Thyroid gland (tissue), 4 donors: ENCODE measurements around the gene ATG9A.

ENCODE experiments used
- POLR2A ChIP-seq, 2 donors: fragments of 450-650 bp; IDR thresholded peaks; one replicate each; pipeline ENCODE4 v1.6.1; 2017; ENCODE audit warnings: antibody characterized with exemption in 2 of 2, mild to moderate bottlenecking in 2 of 2, moderate library complexity in 1 of 2
- TF ChIP-seq, protein P1 (sequence below), 6 experiments: fragments of 200-600 bp in 3 of 6; fragments of 450-650 bp in 3 of 6; sonication (generic) in 3 of 6; IDR thresholded peaks; one replicate each; pipeline ENCODE4 v1.5.1; 2016 to 2019; ENCODE audit warnings: antibody characterized with exemption in 6 of 6, mild to moderate bottlenecking in 2 of 6, inconsistent platforms in 1 of 6, moderate library complexity in 1 of 6

DNA sequence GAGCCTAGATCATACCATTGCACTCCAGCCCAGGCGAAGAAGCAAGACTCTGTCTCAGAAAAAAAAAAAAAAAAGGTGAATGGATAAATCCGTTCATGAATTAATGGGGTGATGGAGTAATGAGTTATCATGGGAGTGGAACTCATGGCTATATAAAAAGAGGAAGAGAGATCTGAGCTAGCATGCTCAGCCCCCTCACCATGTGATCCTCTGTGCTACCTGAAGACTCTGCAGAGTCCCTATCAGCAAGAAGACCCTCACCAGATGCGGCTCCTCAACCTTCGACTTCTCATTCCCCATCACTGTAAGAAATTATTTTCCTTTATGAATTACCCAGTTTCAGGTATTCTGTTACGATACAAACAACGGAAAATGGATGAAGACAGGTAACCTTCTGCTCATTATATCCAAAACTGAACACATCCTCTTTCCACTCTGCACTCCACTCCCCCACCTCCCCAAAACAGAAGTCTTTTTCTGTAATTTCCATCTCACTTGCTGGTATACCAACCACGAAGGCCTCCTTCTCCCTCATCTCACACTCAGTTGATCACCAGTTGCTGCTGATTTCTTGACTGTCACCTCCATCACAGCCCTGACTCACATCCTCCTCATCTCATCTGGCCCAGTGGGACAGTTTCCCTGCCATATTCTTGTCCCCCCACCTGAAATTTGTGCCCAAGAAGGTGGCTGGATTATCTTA is 42.5 kb downstream of the ATG9A start:
- no peak for TF ChIP-seq POLR2A (IDR thresholded peaks at IDR 0.05)
- TF ChIP-seq, protein P1, sequence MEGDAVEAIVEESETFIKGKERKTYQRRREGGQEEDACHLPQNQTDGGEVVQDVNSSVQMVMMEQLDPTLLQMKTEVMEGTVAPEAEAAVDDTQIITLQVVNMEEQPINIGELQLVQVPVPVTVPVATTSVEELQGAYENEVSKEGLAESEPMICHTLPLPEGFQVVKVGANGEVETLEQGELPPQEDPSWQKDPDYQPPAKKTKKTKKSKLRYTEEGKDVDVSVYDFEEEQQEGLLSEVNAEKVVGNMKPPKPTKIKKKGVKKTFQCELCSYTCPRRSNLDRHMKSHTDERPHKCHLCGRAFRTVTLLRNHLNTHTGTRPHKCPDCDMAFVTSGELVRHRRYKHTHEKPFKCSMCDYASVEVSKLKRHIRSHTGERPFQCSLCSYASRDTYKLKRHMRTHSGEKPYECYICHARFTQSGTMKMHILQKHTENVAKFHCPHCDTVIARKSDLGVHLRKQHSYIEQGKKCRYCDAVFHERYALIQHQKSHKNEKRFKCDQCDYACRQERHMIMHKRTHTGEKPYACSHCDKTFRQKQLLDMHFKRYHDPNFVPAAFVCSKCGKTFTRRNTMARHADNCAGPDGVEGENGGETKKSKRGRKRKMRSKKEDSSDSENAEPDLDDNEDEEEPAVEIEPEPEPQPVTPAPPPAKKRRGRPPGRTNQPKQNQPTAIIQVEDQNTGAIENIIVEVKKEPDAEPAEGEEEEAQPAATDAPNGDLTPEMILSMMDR (IDR thresholded peaks at IDR 0.05) = no peak
